GM19025 (cell line): Measurements from ENCODE around the gene RETREG1.
"Not testable (repeated sequence)": the region's sequence is repeated elsewhere in the genome, so short reads cannot be mapped to it uniquely, and the experiment has no call there.

ENCODE experiments used
- ATAC-seq: cut with Tn5 transposase; IDR thresholded peaks from one replicate; pipeline ENCODE4 v1.9.1; 2021; ENCODE audit warnings: mild to moderate bottlenecking, low read depth, moderate library complexity; ENCODE audit not compliant: unreplicated experiment

Gene RETREG1

DNA sequence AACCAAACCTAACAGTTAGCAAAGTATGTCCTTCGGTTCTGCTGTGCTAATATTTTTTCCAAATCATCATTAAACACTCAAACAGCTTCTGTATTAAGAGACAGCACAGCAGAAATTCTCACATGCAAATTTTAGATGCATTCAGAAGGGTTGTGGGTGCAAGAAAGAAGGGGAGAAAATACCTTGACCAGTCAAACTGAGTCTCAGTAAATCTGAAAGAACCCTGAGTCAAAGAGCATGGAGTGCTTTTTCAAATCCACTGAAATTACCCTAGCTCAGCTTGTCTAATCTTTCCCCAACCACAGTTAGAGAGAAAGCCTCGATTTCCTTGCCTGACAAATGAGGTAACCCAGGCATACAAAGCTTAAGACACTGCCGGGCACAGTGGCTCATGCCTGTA lies 55.1 kb downstream of the RETREG1 start:
- no peak for ATAC-seq

DNA sequence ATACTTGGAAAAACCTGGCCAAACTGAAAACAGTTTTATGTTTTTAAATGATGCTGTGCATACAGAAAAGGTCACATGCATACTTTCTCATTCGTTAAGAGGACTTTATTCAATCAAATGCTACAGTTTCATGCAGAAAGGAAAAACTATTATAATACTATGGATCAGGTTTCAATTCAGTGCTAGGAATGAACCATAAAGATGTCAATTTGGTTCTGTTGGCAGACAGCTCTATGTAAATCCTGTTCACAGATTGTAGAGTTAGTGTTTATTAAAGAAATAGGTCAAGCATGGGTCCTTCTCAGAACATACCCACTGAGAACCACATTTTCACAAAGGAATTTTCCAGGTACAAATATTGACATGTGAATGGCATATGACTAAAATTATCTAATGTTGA lies 57.1 kb downstream of the RETREG1 start:
- ATAC-seq, result no peak

GRCh38 chr5:16558984-16559629 lies 57.7 kb downstream of the RETREG1 start:
- ATAC-seq, result no peak

DNA sequence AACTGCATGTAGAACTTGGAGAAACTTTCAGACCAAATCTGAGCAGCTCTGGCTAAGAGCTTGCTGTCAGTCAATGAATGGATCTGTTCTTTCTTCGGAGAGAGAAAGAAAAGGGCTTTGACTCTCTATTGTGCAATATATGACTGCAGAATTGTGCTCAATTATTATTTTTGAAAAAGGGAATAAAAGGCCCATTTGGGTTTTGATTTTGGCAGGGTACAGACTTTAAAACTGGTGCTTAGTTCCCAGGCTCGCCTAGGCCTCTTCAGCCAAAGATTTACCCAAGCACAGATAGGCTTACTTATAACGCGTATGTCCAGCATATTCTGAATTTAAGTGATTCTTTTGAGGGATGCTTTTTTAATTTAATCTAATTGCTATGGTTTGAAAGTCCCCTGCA lies 59.3 kb downstream of the RETREG1 start:
- no peak for ATAC-seq

GRCh38 chr5:16554110-16554509 lies 62.7 kb downstream of the RETREG1 start:
- ATAC-seq, result no peak

DNA sequence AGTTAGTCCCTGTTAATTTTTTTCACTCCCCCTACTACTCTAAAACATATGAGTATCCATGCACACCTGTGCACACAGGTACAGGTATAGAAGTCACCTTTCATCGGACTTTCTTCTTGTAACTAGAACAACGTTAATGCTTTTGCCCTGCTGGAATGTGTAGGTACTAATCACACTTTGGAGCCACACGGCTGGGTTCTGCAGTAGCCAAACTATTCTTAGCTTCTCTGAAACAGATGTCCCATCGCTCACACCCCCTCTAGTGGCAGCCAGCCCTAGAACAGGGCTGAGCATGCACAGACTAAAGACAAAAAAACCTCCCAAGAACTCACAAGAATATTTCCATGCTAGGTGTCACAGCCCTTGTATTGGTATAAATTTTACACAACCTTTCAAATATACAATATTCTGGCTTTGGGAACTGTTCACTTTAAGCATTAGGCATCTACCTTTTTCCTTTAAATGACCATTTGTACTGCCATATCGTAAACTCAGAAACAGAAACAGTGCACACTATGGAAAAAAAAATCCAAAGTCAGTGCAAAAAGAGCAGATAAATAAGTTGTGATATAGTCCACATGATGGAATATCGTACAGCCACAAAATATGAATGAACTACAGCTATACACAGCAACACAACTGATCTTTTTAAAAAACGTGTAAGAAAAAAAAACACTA lies 64.0 kb downstream of the RETREG1 start:
- ATAC-seq, result peak; percentile 78

GRCh38 chr5:16551628-16552027 lies 65.2 kb downstream of the RETREG1 start:
- no peak for ATAC-seq

DNA sequence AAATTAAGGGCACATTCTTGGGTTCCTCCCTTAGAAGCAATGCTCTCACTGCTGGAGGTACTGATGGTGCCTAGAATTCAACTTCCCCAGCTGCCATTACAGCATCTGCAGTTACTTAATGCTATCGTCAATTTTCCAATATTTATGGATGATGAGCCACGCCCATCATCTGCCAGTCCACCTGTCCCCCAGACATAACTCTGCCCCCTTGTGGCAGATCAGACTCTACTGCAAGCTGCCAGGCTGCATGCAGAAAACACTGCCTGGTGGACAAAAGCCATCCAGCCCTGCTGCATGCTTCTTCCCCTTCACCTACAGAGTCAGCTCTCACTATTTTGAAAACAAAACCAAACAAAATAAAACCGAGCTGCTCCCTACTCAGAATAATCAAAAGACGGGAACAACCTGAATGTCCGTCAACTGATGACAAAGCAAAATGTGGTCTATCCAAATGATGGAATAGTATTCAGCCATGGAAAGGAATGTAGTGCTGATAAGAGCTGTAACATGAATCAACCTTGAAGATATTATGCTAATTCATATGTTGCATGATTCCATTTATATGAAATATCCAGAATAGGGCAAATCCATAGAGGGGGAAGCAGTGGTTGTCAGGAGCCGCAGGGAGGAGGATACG lies 66.4 kb downstream of the RETREG1 start:
- ATAC-seq, result peak; percentile 68

DNA sequence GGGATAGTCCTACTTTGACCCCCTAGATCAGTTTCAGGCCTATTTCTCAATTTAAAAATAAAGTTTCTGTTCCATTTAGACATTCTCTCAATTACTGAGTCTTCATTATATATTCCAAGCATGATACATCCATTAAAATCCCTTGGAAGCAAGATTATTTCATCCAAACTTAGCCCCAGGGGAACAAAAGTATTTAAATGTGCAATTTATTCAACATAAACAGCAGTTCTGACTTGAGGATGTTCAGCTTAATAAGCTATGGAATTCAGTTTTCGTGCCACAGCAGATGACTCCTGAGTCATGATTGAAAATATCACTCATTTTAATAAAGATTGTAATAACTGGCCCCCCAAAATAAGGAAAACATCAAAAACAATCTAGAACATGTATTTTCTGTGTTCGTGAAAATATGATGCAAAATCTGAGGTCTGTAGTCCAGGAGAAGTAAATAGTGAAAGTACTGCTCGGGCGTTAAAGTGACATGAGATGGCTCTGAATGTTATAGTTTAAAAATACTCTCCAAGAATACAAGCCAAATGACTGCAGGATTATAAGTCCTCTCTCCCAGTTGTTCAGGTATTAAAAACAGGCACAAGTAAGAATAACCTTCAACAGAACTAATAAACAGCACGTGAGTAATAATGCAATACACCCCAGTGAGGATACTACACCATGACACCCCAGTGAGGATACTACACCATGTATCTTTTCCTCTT lies 67.1 kb downstream of the RETREG1 start:
- peak; percentile 8 for ATAC-seq

DNA sequence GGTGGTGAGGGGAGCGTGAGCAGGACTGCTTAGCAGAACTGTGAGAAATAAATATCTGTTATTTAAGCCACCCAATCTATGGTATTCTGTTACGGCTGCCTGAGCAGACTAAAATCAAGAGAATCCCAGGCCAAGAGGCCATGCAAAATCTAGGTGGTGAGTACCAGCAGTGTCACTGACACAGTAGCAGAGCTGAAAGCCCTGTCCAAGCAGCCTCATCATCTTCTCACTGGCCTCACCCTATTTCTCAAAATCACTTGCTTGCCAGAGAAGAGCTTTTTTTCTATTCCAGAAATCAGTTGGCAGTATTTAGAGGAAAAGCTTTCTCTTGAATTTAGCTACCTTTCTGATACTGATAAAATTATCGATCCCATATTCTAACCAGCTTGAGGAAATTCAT lies 68.0 kb downstream of the RETREG1 start:
- ATAC-seq, result no peak

- ATAC-seq, result no peak
Measured at GRCh38 chr5:16548115-16548514, 68.7 kb downstream of the RETREG1 start.

DNA sequence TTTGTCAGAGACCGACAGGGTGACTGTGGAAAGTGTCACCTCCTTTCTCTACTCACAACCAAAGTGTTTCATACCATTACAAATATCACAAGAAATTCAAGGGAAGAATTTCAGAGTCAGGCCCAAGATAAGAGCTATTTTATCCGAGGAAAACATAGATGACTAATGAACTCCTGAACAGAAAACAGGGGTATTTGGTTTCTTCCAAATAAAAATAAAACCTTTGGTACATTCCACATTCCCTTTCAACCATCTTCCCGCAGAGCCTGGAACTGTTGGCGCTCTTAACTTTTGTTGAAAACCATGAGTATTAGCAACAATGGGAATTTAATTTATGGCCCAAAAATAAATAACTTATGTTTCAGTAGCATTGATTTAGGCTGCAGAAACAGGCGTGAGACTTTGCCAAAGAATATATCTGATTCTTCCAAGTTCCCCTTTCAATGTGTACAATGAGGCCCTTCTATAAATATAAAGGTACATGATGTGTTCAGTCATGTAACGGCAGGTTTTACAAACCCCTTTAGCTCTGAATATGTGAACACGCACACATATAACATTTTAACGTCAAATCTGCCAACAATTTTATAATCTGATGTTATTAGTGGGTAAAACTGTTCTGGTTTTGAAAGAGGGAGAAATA lies 69.5 kb downstream of the RETREG1 start:
- ATAC-seq, result no peak

DNA sequence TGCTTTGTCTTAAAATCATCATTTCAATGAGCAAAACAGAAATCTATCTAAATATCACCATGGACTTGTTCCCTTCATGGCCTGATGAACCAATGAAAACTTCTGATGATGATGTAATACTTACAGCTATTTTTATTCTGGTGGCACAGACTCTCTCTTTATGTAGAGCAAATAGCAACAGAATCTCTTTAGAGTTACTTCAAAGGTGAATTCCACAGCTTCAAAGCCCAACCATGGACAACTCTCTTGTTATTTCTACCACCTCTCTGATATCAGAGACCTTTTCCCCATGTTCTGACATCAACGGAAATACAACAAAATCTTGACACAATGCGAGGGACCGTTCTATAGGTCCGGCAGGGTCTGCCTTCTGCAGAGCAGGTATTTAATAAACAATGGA lies 70.1 kb downstream of the RETREG1 start:
- no peak for ATAC-seq

DNA sequence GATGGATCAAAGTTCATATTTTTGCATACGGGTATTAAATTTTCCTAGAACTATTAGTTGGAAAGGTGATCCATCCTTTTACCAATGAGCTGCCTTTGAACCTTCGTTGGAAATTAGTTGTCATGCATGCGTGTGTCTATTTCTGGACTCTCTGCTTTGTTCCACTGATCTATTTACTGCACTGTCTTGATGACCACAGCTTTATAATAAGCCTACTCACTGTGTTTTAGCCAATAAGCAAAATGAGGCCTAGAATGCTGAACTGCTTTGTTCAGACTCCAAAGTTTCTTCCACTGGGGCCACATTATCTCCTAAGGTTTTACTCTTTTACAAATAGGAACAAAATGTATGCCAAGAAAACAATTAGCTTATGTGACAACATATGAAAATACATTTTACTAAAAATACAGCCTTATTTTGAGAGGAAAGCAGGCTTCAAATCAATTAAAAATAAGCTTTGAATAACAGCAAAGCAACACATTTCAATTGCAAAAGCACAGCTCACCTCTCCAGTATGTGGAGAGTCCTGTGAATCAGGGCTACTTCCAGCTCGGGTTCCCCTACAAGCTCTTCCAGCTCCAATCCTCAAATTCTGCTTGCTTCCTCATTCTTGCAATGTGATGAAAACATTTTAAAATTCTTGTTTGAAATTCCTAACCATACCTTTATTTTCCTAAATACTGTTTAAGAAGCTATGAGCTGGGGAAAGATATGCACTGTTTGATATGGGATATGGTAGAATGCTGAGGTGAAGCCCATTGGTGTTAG lies 72.0 kb downstream of the RETREG1 start:
- no peak for ATAC-seq

DNA sequence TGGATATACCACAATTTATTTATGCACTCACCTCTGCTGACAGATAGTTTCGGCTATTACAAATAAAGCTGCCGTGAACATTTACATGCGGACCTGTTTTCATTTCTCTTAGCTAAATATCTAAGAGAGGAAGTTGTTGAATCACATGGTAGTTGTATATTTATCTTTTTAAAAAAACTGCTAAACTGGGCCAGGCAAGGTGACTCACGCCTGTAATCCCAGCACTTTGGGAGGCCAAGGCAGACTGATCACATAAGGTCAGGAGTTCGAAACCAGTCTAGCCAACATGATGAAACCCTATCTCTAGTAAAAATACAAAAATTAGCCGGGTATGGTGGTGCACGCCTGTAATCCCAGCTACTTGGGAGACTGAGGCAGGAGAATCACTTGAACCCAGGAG lies 73.6 kb downstream of the RETREG1 start:
- ATAC-seq, result not testable (repeated sequence)

DNA sequence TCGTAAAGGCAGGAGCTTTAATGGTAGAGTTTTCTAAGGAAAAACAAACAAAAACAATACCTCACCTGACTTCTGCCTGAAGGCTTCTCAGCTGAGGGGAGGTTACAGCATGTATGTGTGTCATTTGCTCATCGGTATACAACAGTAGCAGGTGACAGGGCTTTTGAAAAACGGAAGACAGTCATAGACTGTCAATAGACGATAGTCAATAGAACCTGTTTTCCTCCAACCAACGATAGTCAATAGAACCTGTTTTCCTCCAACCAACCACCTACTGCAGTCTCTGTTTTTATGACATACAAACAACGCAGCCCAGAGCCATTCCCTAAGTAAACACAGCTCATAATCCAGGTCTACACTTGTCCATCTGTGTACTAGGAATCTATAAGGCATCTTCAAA lies 74.6 kb downstream of the RETREG1 start:
- no peak for ATAC-seq

DNA sequence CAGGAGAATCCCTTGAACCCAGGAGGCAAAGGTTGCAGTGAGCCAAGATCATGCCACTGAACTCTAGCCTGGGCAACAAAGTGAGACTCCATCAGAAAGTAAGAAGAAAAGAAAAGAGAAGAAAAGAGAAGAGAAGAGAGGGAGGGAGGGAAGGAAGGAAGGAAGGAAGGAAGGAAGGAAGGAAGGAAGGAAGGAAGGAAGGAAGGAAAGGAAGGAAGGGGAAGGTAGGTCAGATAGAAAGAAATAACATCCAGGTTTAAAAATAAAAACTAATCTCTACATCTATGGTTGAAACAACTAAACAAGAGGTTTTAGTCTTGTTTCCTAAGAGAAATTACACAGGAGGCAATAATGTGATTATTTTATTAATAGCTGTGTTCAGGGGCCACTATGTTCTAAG lies 75.2 kb downstream of the RETREG1 start:
- not testable (repeated sequence) for ATAC-seq

DNA sequence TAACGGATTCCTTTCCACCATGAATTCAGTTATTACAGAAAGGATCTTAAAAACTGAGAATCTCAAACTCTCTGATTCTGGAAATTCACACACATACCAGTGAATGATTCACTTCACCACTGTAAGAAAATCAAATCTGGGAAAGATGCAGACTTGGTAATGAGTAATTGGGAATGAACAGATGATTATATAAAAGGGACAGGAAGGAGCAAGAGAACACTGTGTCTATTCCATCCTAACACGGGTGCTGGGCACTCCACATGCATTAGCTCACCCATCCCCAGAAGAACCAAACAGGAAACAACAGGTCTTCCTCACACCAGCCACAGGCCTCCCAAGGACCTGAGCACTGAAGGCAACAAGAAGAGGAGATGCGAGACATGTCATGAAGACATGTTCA lies 76.4 kb downstream of the RETREG1 start:
- no peak for ATAC-seq

DNA sequence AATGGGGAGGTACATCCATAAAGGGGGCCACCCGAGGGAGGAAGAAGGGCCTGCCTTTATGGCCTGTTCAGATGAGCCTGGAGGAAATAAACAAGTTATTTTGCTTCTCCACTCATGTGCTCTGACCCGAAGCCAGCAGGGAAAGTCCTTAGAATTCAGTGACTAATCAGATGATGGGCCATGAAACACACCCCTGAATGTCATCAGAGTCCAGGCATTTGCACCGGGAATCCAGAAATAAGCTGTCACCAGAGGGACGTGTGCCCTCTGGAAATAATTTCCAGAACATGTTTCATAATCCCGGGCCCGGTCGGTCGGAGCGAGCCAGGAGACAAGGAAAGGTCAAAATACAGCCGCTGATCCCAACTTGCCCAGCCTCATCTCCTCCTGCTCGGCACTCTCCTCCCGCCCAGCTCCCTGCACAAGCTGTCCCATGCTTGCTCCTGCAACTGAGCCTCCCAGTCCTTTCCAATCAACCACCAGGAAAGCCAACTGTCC lies 77.6 kb downstream of the RETREG1 start:
- no peak for ATAC-seq

DNA sequence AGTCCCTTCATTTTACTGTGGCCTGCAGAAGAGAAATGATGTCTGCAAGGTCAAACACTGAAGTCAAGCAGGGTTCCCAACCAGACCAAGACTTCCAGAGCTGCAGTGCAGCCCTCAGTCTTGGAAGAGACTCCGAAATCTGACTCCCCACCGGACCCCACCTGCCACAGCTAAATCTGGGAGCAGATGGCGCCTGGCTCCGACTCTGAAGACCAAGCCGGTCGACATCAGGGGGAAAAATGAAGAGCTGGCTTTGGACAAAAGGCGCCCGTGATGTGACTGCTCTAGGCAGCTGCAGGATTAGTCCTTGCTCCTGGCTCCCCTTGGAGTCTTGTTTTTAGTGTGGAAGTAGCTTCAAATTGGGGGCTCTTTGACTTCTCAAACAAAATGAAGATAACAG lies 78.8 kb downstream of the RETREG1 start:
- ATAC-seq, result no peak
